ES-I3 (cell line): ENCODE data around the gene INTS2.

Experiments
- H3K36me3 ChIP-seq: 2 replicates; pipeline ENCODE4 v1.6.1; 2013; ENCODE audit warnings: mild to moderate bottlenecking, low read length, control low read depth, moderate library complexity; ENCODE audit not compliant: insufficient read depth
- H3K4me1 ChIP-seq: 2 replicates; pipeline ENCODE4 v1.6.1; 2013; ENCODE audit warnings: mild to moderate bottlenecking, control low read depth, low read length; ENCODE audit not compliant: insufficient read depth
- H3K9ac ChIP-seq: 2 replicates; pipeline ENCODE4 v1.6.1; 2013; ENCODE audit warnings: low read depth, mild to moderate bottlenecking, low read length, moderate library complexity
- H3K9me3 ChIP-seq: 2 replicates; pipeline ENCODE4 v1.6.1; 2013; ENCODE audit warnings: mild to moderate bottlenecking, low read length, moderate library complexity; ENCODE audit not compliant: control insufficient read depth, insufficient read depth

The INTS2 gene

GRCh38 chr17:61927208-61928100 is at the start of gene INTS2:
TSS of gene INTS2 (minus strand) at chr17:61927982. CDS start at chr17:61926644, 1,338 bp downstream.
- Histone ChIP-seq H3K36me3 (no peaks in the 10 kb centered on the region), H3K9me3 (no peaks in the 10 kb centered on the region), H3K9ac (peak within 1 kb of the TSS; percentile 81), H3K4me1 (peaks cover 6% of the 10 kb centered on the region; the same call in 1 of the 2 replicates)

GRCh38 chr17:61974115-61974514 is 46.3 kb upstream of the INTS2 start:
- Histone ChIP-seq H3K9me3 (no peaks in the 10 kb centered on the region), H3K9ac (no peak overlapping the region), H3K36me3 (peaks cover 7% of the 10 kb centered on the region), H3K4me1 (peaks cover 6% of the 10 kb centered on the region; the same call in 1 of the 2 replicates)

- H3K4me1 ChIP-seq = peaks cover 6% of the 10 kb centered on the region; the same call in 1 of the 2 replicates
- H3K36me3 ChIP-seq = peaks cover 12% of the 10 kb centered on the region; the same call in 1 of the 2 replicates
- no peaks in the 10 kb centered on the region for H3K9me3 ChIP-seq
- H3K9ac ChIP-seq = no peak overlapping the region
Observed at GRCh38 chr17:61972311-61972710, 44.5 kb upstream of the INTS2 start.

GRCh38 chr17:61970030-61970429 is 42.2 kb upstream of the INTS2 start:
- Histone ChIP-seq H3K4me1 (peaks cover 6% of the 10 kb centered on the region; the same call in 1 of the 2 replicates), H3K9me3 (no peaks in the 10 kb centered on the region), H3K9ac (no peak overlapping the region), H3K36me3 (peaks cover 18% of the 10 kb centered on the region)

GRCh38 chr17:61968757-61969156 is 41.0 kb upstream of the INTS2 start:
- no peaks in the 10 kb centered on the region for H3K9me3 ChIP-seq
- H3K36me3 ChIP-seq = peaks cover 25% of the 10 kb centered on the region
- peaks cover 6% of the 10 kb centered on the region; the same call in 1 of the 2 replicates for H3K4me1 ChIP-seq
- H3K9ac ChIP-seq = no peak overlapping the region

GRCh38 chr17:61967729-61968128 is 39.9 kb upstream of the INTS2 start:
- Histone ChIP-seq H3K4me1 (peaks cover under 1% of the 10 kb centered on the region; the same call in 1 of the 2 replicates), H3K36me3 (peaks cover 32% of the 10 kb centered on the region)

GRCh38 chr17:61966191-61966590 is 38.4 kb upstream of the INTS2 start:
- peaks cover 30% of the 10 kb centered on the region for H3K36me3 ChIP-seq
- no peak overlapping the region for H3K9ac ChIP-seq
- H3K4me1 ChIP-seq = no peaks in the 10 kb centered on the region
- no peaks in the 10 kb centered on the region for H3K9me3 ChIP-seq

More at GRCh38 chr17:61967729-61968128, 39.9 kb upstream of the INTS2 start:
- Histone ChIP-seq H3K9ac (no peak overlapping the region), H3K9me3 (no peaks in the 10 kb centered on the region)

GRCh38 chr17:61955619-61956018 is 27.8 kb upstream of the INTS2 start:
- Histone ChIP-seq H3K4me1 (no peaks in the 10 kb centered on the region), H3K9ac (no peak overlapping the region), H3K9me3 (no peaks in the 10 kb centered on the region), H3K36me3 (peaks cover 41% of the 10 kb centered on the region)

- H3K36me3 ChIP-seq = peaks cover 24% of the 10 kb centered on the region
- no peaks in the 10 kb centered on the region for H3K4me1 ChIP-seq
- H3K9me3 ChIP-seq = no peaks in the 10 kb centered on the region
- H3K9ac ChIP-seq = no peak overlapping the region
Observed at GRCh38 chr17:61947367-61948078, 19.7 kb upstream of the INTS2 start.

- Histone ChIP-seq H3K36me3 (peaks cover 19% of the 10 kb centered on the region), H3K9me3 (no peaks in the 10 kb centered on the region), H3K9ac (no peak overlapping the region), H3K4me1 (no peaks in the 10 kb centered on the region)
Observed at GRCh38 chr17:61946359-61946758, 18.6 kb upstream of the INTS2 start.

- Histone ChIP-seq H3K9ac (no peak overlapping the region), H3K9me3 (no peaks in the 10 kb centered on the region), H3K4me1 (no peaks in the 10 kb centered on the region), H3K36me3 (0 out of 2 replicates have a peak, but pooled peaks cover 3% of the 10 kb centered on the region)
Observed at GRCh38 chr17:61943117-61943516, 15.3 kb upstream of the INTS2 start.

GRCh38 chr17:61942085-61942484 is 14.3 kb upstream of the INTS2 start:
- H3K36me3 ChIP-seq = 0 out of 2 replicates have a peak, but pooled peaks cover 3% of the 10 kb centered on the region
- H3K4me1 ChIP-seq = no peaks in the 10 kb centered on the region

GRCh38 chr17:61928101-61928436 is 287 bp upstream of the INTS2 start:
- H3K4me1 ChIP-seq = peaks cover 6% of the 10 kb centered on the region; the same call in 1 of the 2 replicates
- no peaks in the 10 kb centered on the region for H3K9me3 ChIP-seq
- H3K36me3 ChIP-seq = no peaks in the 10 kb centered on the region
- peak overlapping the region; percentile 81; the same call in 1 of the 2 replicates for H3K9ac ChIP-seq

More at GRCh38 chr17:61942085-61942484, 14.3 kb upstream of the INTS2 start:
- no peak overlapping the region for H3K9ac ChIP-seq
- no peaks in the 10 kb centered on the region for H3K9me3 ChIP-seq

- Histone ChIP-seq H3K4me1 (peaks cover 6% of the 10 kb centered on the region; the same call in 1 of the 2 replicates), H3K9ac (peak overlapping the region; percentile 81), H3K36me3 (no peaks in the 10 kb centered on the region), H3K9me3 (no peaks in the 10 kb centered on the region)
Observed at GRCh38 chr17:61926826-61927207, 965 bp downstream of the INTS2 start.
